GM18867 (cell line): Measurements from ENCODE around the gene ATP6V0D1.

ENCODE experiments used
- ATAC-seq: cut with Tn5 transposase; IDR thresholded peaks from one replicate; pipeline ENCODE4 v1.9.1; 2021; ENCODE audit warnings: mild to moderate bottlenecking, moderate library complexity; ENCODE audit not compliant: unreplicated experiment

The ATP6V0D1 gene

GRCh38 chr16:67463691-67464090 is 17.3 kb downstream of the ATP6V0D1 start:
- ATAC-seq = no peak

- ATAC-seq = no peak
Measured at GRCh38 chr16:67463059-67463458, 17.9 kb downstream of the ATP6V0D1 start.

DNA sequence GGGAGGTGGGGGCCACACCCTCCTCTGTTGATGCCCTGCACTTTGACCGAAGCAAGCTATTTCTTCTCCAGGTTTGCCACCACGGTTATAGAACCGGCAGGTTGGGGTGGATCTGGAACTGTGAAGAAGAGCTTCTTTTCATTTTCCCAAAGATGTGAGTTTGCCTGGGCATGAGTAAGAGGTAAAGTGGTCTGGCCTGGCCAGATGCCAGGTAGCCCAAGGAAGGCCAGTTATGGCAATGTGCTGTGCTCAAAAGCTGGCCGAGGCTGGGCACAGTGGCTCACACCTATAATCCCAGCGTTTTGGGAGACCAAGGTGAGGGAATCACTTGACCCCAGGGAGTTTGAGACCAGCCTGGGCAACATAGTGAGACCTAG is 18.7 kb downstream of the ATP6V0D1 start:
- ATAC-seq = no peak

DNA sequence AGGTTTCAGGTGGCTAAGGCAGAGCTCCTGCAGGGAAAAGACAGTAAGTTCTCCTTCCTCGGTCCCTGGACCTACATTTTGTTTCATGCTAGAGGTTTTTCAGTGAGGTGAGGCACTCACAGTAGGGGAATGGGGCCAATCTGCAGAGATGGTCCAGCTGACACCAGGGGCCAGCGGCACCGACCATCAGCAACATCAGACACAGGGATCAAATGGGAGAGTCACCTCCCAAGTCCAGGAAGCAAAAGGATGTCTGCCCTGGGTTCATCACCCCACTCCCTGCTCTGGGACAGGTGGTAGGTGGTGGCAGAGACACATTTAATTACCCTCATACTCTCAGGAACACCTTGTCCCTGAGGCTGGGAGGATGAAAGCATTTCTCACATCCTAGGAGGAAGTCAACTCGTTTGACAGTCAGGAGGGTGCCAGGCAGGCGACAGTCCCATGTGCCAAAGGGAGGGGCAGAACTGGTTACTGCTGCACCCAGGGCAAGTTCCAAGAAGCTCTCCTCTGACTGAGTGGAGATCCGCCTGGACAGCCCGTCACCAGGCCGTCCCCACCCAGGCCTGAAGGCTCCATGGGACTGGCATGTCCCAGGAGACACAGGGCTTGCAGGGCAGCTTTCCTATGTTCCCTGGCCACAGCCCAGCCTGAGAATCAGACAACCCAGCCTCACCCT is 19.2 kb downstream of the ATP6V0D1 start:
- ATAC-seq = no peak

- no peak for ATAC-seq
Measured at GRCh38 chr16:67460961-67461360, 20.0 kb downstream of the ATP6V0D1 start.

- no peak for ATAC-seq
Measured at GRCh38 chr16:67460168-67460567, 20.8 kb downstream of the ATP6V0D1 start.

- ATAC-seq = no peak
Measured at GRCh38 chr16:67459861-67460150, 21.2 kb downstream of the ATP6V0D1 start.

DNA sequence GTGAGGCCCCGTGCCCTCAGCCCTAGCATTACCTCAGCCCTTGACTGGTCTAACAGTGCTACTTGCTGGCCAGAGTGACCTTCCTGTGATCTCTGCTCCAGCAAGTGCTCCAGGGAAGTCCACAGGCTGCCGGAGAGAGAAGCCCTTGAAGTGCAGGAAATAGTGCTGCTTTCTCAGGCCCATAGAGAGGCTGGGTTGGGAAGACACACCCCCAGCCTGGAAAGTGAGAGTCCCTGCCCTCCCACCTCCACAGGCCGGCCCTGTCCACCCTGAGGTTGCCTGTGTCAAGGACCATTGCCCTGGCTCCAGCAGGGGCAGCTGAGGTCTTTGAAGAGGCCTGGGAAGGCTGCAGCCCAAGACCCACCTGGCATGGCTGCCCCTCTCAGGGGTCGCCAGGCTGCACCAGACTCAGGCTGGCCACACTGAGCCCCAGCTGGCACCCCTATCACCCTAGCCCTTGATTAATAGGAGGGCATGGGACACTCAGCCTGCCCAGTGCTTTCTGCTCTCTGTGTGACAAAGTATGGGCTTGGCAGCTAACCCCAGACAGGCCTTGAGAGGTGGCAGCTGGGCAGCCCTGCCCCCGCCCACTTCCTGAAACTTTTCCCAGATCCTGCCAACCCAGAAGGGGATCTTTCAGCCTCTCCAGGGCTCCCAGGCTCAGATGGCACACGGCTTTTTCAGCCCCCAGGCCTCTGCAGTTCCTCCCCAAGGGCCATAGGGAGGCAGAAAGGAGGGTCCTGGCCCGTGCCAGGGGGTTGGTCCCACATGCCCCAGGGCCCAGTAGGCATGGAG is 21.7 kb downstream of the ATP6V0D1 start:
- no peak for ATAC-seq

DNA sequence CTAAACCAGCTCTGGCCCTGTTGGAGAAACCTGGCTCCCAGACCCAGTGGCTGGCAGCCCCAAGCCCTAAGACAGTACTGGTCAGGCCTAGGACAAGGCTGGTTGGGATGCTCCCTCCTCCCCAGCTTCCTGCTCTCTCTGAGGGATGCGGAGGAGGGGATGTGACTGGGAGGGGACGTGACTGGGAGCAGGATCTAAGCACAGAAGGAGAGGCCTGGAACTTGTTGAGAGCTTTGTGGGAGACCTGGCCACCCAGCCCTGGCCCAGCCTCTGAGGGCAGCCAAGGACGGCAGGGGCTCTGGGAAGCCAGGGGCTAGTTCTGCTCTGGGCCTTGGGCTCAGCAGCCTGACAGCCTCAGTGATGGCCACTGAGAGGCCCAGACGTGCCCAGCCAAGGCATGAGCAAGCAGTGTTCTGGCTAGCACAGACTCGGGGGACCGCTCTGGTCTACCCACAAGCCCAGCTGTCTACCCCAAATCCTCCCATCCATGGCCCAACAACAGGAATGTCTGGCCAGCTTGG is 22.8 kb downstream of the ATP6V0D1 start:
- ATAC-seq = no peak

GRCh38 chr16:67457611-67458010 is 23.3 kb downstream of the ATP6V0D1 start:
- no peak for ATAC-seq

DNA sequence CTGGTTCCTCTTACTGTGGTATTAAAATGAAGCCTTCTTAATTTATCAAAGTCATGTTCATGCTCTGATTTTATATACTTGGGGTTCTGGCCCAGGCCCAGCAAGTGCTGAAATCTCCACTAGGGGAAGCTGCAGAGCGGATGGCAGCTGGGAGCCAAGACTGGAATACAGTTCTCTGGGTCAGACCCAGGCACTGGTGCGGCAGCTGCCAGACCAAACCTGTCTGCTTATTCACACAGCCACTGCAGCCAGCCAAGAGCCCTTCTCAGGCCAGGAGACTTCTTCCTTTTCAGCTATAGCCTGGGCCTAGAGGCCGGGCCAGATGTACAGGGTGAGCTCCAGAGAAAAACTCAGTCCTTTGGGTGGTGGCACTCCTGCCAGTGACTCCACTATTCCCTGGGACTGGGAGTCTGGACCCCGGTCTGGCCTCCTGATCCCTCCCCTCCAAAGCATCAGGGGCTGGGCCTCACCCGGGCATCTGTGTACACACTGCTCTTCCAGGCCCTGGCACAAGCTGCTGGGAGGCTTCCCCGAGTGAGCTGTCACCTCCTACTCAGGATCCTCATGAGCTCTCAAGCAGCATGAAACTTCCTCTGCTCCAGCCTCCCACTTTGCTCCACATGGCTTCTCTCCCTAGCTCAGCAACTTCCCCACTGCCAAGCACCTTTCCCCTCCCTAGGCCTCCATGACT is 24.4 kb downstream of the ATP6V0D1 start:
- no peak for ATAC-seq

- no peak for ATAC-seq
Measured at GRCh38 chr16:67454852-67455251, 26.1 kb downstream of the ATP6V0D1 start.

DNA sequence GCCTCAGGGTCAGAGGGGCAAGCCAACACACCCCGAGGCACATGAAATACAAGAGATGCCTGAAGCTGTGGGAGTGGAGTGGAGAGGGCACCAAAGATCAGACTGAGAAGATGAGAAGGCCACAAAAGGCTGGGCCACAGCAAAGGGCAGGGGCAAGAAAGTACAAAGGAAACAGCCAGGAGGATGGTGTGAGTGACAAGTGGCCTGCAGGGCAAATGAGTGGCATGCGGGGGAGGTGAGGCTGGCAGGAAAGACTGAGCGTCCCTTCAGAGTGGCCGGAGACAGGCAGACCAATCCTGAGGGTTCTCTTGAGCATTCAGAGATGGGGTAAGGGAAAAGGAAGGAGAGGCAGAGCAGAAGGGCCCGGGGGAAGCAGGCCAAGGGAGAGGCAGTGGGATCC is 26.9 kb downstream of the ATP6V0D1 start:
- no peak for ATAC-seq

- no peak for ATAC-seq
Measured at GRCh38 chr16:67451704-67452435, 29.1 kb downstream of the ATP6V0D1 start.

- no peak for ATAC-seq
Measured at GRCh38 chr16:67451061-67451703, 29.8 kb downstream of the ATP6V0D1 start.

- no peak for ATAC-seq
Measured at GRCh38 chr16:67449739-67450138, 31.2 kb downstream of the ATP6V0D1 start.

GRCh38 chr16:67449336-67449735 is 31.6 kb downstream of the ATP6V0D1 start:
- no peak for ATAC-seq

DNA sequence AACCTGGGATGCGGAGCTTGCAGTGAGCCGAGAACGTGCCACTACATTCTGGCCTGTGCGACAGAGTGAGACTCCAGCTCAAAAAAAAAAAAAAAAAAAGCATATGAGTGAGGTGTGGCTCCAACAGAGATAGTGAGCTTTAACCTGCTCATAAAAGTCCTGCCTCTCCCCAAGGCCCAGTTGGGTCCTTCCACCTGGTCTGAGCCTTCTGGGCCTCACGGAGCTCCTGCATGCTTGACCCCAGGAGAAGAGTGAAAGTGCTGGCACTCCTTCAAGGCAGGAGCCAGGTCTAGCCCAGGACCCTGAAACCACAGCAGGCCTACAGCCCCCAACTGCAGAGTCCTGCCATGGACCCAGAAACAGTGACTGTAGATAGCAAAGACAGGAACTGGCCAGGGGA is 32.4 kb downstream of the ATP6V0D1 start:
- no peak for ATAC-seq

DNA sequence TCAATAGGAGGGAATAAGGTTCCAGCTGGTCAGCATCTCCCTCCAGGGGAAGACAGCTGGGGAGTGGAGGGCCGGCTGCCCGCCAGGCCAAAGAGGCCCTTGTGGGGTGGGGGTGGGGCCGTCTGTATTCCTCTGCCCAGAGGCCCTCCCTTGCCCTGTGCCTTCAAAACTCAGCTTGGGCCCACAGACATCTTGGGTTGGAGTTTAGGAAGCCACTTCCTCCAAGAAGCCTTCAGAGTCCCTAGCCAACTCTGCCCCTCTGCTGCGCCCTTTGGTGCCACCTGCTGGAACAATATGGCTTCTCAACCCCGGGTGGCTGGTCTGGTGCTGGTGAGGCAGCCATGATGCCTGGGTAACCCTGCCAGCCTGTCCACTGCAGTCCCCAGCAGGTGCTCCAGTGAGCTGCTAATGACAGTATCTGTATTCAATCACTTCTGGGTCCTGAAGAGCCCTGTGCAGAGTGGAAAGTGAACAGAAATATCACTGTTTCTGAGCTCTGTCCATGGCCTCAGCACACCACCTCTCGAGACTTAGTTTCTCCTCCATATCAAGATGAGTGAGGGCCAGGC is 33.4 kb downstream of the ATP6V0D1 start:
- ATAC-seq = peak; percentile 62

DNA sequence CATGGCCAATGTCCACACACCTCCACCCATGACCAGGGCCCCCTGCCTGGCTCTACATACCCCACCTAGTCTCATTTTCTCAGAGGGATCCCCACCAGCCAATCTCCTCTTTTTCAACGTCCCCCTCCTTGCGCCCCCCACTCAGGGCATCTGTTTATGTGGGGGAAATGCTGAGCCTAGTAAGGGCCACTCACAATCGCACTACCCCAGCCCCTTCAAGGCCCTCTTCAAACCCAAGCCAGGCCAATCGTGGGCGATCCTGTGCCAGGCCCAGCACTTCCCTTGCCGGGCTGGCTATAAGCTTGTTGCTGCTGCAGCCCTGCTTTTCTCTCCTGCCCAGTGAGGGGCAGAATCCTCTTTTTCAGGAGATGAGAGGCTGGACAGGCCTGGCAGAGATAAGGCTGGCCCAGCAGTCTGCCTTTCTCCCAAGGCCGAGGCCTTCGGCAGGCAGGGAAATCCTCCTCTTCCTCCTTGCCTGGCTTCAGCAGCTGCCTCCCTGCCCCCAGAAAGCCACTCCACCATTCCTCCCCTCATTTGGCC is 33.9 kb downstream of the ATP6V0D1 start:
- ATAC-seq = no peak
